ENCODE data around the gene UBXN7. TPM values are rescaled to one million over a fixed set of nuclear protein-coding genes. Genes with fewer than 3 reads are reported as not detected.
"Not testable (repeated sequence)": the region's sequence is repeated elsewhere in the genome, so short reads cannot be mapped to it uniquely, and the experiment has no call there.

UBXN7 gene
- total and polyA plus RNA-seq, 4 donors: 5.2 to 45.8 (median 25.3) TPM

DNA sequence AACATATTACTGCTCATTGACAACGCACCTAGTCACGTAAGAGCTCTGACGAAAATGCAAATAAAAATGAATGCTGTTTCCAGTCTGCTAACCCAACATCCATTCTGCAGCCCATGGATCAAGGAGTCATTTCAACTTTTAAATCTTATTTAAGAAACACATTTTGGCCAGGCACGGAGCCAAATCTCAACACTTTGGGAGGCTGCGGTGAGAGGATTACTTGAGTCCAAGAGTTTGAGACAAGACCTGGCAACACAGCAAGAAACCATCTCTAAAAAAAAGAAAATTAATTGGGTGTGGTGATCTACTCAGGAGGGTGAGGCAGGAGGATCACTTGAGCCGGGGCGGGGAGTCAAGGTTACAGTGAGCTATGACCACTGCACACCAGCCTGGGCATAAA, 71.6 kb downstream of the UBXN7 start:
- Histone ChIP-seq H3K9me3 (ENCODE audit: control insufficient read depth in 4 of 4, insufficient read depth in 3 of 4, low read length in 3 of 4) (no peaks in the 10 kb centered on the region), H3K27me3 (ENCODE audit: control insufficient read depth in 3 of 3, insufficient read depth in 3 of 3, low read length in 2 of 3) (no peaks in the 10 kb centered on the region), H3K9ac (ENCODE audit: insufficient read depth in 1 of 2, low read length in 2 of 2) (no peak overlapping the region), H3K27ac (ENCODE audit: low read depth in 1 of 2, low read length in 1 of 2) (no peak overlapping the region), H3K4me3 (no peak overlapping the region), H3K36me3 (ENCODE audit: control insufficient read depth in 4 of 4, insufficient read depth in 4 of 4, low read length in 4 of 4) (peaks cover 29 to 55% (median 41%) of the 10 kb centered on the region in 4 donors), H3K4me1 (ENCODE audit: control insufficient read depth in 5 of 5, insufficient read depth in 5 of 5, low read length in 5 of 5) (no peaks in the 10 kb centered on the region)
- 91 to 94% methylated on average over 7 of the region's 7 CpGs for WGBS, 2 donors
- DNase-seq (peak in 1 of 3 donors; percentile 25), ATAC-seq (ENCODE audit: insufficient read depth, low FRiP score) (no peak)
- TF ChIP-seq, protein P1, sequence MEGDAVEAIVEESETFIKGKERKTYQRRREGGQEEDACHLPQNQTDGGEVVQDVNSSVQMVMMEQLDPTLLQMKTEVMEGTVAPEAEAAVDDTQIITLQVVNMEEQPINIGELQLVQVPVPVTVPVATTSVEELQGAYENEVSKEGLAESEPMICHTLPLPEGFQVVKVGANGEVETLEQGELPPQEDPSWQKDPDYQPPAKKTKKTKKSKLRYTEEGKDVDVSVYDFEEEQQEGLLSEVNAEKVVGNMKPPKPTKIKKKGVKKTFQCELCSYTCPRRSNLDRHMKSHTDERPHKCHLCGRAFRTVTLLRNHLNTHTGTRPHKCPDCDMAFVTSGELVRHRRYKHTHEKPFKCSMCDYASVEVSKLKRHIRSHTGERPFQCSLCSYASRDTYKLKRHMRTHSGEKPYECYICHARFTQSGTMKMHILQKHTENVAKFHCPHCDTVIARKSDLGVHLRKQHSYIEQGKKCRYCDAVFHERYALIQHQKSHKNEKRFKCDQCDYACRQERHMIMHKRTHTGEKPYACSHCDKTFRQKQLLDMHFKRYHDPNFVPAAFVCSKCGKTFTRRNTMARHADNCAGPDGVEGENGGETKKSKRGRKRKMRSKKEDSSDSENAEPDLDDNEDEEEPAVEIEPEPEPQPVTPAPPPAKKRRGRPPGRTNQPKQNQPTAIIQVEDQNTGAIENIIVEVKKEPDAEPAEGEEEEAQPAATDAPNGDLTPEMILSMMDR (IDR thresholded peaks at IDR 0.05; ENCODE audit: control extremely low read depth, extremely low read depth): no peak

DNA sequence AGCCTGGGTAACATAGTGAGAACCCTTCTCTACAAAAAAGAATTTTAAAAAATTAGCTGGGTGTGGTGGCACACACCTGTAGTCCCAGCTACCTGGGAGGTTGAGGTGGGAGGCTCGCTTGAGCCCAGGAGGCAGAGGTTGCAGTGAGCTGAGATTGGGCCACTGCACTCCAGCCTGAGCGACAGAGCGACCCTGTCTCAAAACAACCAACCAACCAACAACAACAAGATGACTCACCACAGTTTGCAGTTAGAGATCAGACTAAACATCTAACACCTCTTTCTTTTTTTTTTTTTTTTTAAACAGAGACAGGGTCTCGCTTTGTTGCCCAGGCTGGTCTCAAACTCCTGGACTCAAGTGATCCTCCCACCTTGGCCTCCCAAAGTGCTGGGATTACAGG, 73.7 kb downstream of the UBXN7 start:
- not testable (repeated sequence) for H3K4me1 ChIP-seq (ENCODE audit: control insufficient read depth in 5 of 5, insufficient read depth in 5 of 5, low read length in 5 of 5); H3K4me3 ChIP-seq; H3K27me3 ChIP-seq (ENCODE audit: control insufficient read depth in 3 of 3, insufficient read depth in 3 of 3, low read length in 2 of 3); DNase-seq; H3K9ac ChIP-seq (ENCODE audit: insufficient read depth in 1 of 2, low read length in 2 of 2); ATAC-seq (ENCODE audit: insufficient read depth, low FRiP score); H3K27ac ChIP-seq (ENCODE audit: low read depth in 1 of 2, low read length in 1 of 2); H3K9me3 ChIP-seq (ENCODE audit: control insufficient read depth in 4 of 4, insufficient read depth in 3 of 4, low read length in 3 of 4)
- peaks cover 31 to 63% (median 49%) of the 10 kb centered on the region in 4 donors for H3K36me3 ChIP-seq (ENCODE audit: control insufficient read depth in 4 of 4, insufficient read depth in 4 of 4, low read length in 4 of 4)
- 95% methylated on average over 4 of the region's 4 CpGs for WGBS, 2 donors

DNA sequence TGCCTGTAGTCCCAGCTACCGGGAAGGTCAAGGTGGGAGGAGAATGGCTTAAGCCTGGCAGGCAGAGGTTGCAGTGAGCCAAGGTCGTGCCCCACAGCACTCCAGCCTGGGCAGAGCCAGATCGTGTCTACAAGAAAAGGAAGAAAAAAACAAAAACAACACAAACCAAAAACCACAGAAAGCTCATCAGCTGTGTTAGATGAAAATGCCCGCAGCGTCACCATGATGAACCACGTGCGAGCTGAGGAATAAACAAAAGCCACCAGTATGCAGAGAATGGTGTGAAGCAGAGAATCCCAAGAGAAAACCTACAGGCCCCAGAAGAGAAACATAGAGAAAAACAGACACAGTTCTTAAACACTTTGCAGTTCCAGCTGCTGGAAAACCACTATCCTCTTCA, 74.3 kb downstream of the UBXN7 start:
- 89% methylated on average over 7 of the region's 7 CpGs for WGBS, 2 donors
- ATAC-seq (ENCODE audit: insufficient read depth, low FRiP score) (no peak), DNase-seq (no peak)
- TF ChIP-seq, protein P1 (IDR thresholded peaks at IDR 0.05; ENCODE audit: control extremely low read depth, extremely low read depth): no peak
- Histone ChIP-seq H3K9me3 (ENCODE audit: control insufficient read depth in 4 of 4, insufficient read depth in 3 of 4, low read length in 3 of 4) (no peaks in the 10 kb centered on the region), H3K27ac (ENCODE audit: low read depth in 1 of 2, low read length in 1 of 2) (no peak overlapping the region), H3K27me3 (ENCODE audit: control insufficient read depth in 3 of 3, insufficient read depth in 3 of 3, low read length in 2 of 3) (no peaks in the 10 kb centered on the region), H3K9ac (ENCODE audit: insufficient read depth in 1 of 2, low read length in 2 of 2) (no peak overlapping the region), H3K4me1 (ENCODE audit: control insufficient read depth in 5 of 5, insufficient read depth in 5 of 5, low read length in 5 of 5) (peaks cover 0 to 3% (median 0%) of the 10 kb centered on the region in 5 donors), H3K36me3 (ENCODE audit: control insufficient read depth in 4 of 4, insufficient read depth in 4 of 4, low read length in 4 of 4) (peaks cover 28 to 62% (median 49%) of the 10 kb centered on the region in 4 donors), H3K4me3 (no peak overlapping the region)

DNA sequence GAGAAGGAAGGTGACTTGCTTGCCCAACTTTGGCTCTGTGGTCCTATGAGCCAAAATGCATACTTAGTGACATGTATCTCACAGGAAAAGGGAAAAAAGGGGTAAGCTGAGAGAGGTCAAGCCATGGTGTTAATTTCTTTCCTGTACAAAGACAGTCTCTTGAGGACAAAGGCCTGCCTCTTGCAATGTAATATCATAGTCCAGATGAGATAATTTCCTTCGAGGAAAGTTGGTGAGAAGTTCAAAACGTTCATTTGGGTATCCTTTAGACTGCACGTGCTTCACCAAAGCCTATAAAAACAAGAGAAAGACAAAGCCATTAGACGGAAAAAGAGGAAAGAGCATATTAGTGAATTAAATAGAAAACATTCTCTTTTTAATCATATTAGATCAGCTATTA, 75.7 kb downstream of the UBXN7 start:
- ATAC-seq (ENCODE audit: insufficient read depth, low FRiP score): no peak
- H3K4me1 ChIP-seq (ENCODE audit: control insufficient read depth in 5 of 5, insufficient read depth in 5 of 5, low read length in 5 of 5): peaks cover 0 to 3% (median 0%) of the 10 kb centered on the region in 5 donors
- peaks cover 24 to 55% (median 44%) of the 10 kb centered on the region in 4 donors for H3K36me3 ChIP-seq (ENCODE audit: control insufficient read depth in 4 of 4, insufficient read depth in 4 of 4, low read length in 4 of 4)

More for the DNA sequence above, 75.7 kb downstream of the UBXN7 start:
- no peak overlapping the region for H3K27ac ChIP-seq (ENCODE audit: low read depth in 1 of 2, low read length in 1 of 2)
- 86 to 91% methylated on average over 4 of the region's 4 CpGs for WGBS, 2 donors
- H3K9ac ChIP-seq (ENCODE audit: insufficient read depth in 1 of 2, low read length in 2 of 2): no peak overlapping the region
- DNase-seq: no peak
- TF ChIP-seq, protein P1 (IDR thresholded peaks at IDR 0.05; ENCODE audit: control extremely low read depth, extremely low read depth): no peak
- H3K9me3 ChIP-seq (ENCODE audit: control insufficient read depth in 4 of 4, insufficient read depth in 3 of 4, low read length in 3 of 4): no peaks in the 10 kb centered on the region
- H3K27me3 ChIP-seq (ENCODE audit: control insufficient read depth in 3 of 3, insufficient read depth in 3 of 3, low read length in 2 of 3): no peaks in the 10 kb centered on the region
- no peak overlapping the region for H3K4me3 ChIP-seq
